HG02970 (cell line): ENCODE results near the gene TMEM9.

Experiments used
- ATAC-seq: cut with Tn5 transposase; IDR thresholded peaks from one replicate; pipeline ENCODE4 v1.9.1; 2021; ENCODE audit warnings: mild to moderate bottlenecking, moderate library complexity, moderate number of reproducible peaks; ENCODE audit not compliant: unreplicated experiment, low FRiP score

Gene TMEM9

DNA sequence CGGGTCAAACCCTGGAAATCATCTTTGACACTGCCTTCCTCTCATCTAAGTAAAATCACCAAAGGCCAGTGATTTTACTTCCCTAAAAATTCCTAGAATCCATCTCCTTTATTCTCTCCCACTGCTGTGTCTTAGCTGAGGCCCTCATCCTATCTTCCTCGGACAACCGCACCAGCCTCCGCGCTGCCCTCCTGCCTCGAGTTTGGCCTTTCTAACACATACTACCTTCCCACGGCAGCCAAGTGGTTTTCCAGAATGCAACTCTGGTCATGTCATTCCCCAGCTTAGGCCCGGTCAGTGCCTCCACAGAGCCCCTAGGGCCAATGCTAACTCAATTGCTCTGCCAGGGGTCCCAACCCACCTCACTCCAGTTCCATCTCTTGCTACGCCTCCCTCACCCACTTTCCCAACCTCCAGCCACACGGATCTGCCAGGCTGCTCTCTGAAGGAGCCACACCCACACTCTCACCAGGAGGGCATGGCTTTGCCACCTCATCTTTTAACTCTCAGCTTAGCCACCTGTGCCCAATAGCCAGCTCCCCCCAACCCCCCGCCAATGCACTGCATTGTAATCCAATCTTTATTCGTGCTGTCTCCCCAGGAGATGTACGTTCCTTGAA, 6.8 kb downstream of the TMEM9 start:
- ATAC-seq = no peak

DNA sequence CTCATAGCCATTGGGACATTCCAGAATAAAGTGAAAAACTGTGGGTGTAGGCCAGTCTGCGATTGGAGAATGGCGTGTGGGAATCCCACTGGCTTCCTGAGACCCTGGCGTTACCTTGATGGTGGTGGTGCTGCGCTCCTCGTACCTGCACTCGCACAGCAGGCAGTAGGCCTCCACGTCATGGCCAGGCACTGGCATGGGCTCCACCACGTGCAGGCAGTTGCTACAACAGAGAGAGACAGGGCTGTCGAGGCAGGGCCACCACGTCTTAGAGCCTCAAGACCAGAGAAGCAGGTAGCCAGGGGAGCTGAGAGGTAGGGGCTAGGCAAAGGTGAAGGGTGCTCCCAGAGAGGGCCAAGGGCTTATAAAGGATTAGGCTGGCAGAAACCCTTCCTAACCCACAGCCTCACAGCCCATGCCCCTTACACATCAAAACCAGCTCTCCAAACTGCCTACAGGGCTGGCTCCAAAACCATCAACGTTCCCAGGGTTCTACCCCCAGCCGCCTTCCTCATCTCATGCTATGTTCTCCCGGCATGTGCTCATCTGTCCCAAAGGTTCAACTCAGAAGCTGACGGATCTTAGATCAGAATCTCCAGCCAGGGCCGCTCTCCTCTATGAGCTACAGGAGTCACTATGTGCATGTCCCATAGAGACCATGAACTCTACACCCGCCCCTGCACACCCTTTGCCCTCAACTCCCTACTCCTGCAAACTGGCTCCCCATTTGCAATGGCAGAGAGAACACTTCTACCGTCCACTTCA, 7.5 kb downstream of the TMEM9 start:
- no peak for ATAC-seq

DNA sequence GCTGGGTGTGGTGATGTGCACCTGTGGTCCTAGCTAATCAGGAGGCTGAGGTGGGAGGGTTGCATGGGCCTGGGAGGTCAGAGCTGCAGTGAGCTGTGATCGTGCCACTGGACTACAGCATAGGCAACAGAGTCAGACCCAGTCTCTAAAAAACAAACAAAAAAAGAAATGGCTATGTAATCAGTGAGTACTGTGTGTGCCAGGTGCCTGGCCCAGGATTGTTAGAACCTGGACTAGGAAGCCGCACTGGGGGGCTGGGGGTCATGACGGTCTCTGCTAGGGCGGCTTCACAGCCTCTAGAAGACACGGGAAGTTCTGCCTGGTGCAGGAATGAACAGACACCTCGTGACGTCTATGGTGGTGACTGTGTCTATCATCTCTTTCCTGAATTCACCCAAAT, 8.5 kb downstream of the TMEM9 start:
- no peak for ATAC-seq

DNA sequence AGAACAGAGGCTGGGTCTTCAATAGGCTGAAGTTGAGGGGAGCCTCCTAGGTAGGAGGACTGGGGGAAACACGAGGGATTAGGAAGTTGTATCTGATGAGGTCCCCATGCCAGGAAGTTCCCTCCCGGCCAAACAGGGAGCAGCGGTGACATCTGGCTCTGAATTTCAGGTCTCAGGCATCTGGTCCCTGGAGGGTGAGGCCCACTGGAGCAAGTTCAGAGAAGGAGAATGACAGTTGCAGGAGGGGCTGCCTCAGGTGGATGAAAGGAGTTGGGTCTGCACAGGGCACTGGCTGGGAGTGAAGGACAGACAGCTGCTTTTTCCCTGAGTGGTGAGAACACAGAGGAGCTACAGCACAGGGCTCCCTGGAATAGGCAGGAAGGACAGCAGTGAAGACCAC, 9.1 kb downstream of the TMEM9 start:
- ATAC-seq = no peak

DNA sequence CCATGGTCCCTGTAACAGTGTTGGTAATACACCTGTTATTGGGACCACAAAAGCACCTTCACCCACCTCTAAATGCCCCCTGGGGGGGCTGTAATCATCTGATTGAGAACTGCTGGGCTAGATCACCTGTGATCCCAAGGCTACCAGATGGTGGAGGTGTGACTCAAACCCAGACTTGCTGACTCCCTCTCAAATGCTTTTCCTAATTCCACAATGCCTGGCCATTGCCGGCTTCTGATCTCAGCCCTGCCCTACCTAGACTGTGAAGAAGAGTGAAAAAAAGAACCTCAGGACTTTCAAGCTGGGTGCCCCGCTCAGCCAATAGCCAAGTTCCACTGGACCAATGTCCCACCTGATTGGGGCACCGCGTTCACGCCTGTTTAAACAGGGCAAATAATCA, 9.6 kb downstream of the TMEM9 start:
- no peak for ATAC-seq

DNA sequence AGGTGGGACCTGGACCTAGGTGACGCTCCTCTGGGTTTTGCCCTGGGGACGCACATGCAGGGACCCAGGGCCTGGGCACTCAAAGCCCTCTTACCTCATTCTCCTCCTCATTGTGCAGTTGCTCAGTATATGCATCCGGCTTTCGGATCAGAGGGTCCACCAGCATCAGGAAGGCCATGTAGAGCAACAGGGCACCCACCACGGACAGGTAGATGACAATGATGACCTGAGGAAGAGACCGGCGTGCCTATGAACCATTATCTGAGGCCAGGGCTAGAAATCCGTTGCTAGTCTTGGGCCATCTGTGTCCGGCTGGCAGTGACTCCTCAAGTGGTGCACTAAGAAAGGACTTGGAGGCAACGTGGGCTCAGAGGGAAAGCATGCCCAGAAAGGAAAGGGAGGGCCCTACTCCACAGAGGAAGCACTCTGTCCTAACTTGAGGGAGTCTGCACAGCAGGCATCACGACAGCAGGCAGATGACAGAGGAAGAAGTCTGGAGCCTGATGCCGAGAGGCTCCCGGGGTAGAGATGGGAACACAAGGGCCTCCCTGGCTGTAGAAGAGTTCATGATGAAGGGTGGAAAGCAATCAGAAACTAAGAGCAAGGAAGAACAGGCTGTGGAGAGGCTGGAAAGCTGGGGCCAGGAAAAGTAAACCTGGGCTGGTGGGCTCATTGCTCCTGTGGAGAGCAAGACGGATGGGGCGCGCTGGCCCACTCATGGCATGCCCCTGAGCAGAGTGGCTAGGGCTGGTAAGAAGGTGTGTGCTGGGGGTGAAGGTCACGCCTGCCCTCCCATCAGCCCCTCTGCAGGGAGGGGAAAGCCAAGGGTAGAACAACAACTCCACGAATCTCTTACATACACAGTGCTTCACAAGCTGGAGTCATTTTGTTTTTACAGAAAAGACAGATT, 10.3 kb downstream of the TMEM9 start:
- ATAC-seq = no peak

DNA sequence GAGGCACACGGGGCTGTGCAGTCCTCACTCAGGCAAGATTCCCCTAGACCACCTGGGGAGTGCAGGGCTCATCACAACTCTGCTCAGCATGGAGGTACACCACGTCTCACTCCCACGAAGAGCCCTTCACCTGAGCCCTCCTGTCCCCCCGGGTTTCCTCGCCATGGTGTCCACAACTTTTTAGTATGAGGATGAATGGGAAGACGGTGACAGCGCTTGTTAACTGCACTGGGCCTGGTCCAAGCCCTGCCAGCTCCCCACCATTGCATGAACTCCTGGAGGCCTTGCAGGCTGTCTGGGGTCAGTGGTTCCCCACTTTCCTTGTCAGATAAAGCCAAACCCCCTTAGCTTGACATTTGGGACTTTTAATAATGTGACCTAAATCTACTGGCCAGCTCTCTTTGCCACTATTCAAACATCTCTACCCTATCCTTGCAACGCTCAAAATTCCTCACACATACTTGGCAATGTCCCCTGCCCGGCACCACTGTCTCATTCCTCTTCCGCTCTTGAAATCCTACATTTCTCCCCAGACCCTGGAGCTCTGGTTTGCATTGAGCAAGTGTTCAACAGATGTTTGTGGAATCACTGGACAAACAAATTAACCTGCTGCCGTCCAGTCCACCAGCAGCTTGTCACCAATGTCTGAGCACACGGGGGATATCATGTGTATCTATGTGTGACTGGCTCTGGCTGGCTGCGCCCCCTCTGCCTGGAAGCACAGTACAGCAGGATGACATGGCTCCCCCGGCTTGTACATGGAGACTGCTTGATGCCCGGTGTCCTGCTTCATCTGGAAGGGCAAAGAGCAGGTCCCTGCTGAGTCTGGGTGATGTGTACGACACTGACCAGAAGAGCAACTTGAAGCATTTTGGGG, 11.2 kb downstream of the TMEM9 start:
- no peak for ATAC-seq

DNA sequence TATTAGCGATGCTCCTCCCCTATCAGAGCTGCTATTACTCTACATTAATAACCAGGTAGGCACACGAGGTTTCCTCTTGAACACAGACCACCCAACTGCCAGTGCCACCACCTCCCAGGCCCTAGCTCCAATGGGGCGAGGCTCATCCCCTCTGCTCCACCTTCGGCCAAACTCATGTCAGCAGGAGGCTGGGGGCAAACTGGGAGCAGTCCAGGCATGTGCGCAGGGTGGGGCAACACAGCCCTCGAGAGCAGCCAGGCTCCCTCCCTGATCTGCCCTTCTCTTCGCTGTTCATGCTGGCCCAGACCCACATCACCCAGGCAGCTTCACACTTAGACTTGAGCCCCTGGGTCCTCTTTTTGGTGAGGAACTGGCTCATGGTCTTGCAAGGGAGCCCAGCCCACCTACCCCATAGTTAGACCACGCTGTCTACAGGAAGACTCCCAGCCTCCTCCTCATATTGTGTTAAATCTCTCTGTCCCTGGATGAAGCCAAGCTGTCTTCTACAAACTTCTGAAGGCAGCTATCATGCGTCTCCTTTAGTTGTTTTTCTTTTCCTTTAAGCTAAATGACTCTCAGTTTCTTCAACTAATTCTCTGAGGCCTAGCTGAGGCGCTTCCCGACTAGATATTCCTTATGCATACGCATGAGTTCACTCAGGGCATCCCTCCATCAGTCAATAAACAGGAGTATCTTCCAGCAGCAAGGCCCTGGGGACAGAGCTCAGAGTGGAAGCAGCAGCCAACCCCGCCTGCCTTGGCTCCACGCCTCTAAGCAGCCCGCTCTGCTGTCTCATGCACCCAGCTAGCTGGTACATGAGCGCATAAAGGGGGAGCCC, 12.0 kb downstream of the TMEM9 start:
- no peak for ATAC-seq

DNA sequence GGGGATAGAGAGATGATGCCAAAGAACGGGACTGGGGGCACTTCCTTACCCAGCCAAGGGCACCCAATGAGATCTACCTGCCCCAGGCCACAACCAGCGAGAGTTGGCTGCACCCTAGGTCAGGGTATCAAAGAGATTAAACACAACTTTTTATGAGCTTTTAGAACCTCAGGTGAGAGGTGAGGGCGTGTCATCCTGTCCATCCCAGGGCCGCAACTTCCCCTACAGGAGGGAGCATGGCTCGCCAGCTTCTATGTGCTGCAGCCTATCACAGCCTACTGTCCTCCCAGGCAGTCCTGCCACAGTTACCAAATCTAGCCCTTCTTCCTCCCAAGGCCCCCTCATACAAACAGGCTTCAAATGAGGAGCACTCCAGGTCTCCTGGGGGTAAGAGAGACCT, 12.9 kb downstream of the TMEM9 start:
- no peak for ATAC-seq

DNA sequence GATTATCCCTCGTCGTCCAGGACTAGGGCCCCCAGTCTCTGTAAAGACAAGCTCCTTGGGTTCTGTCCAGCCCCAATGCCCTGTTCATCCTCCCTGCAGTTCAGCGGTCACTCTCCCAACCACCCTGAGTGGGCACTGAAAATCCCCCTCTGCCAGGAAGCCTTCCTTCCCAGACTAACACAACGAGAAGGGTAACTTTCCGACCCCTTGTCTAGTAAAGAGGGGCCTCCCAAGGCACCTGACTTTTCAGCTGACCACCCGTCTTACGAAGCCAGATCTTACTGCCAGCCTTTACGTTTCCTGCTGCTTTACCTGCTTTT, 13.4 kb downstream of the TMEM9 start:
- ATAC-seq = no peak

DNA sequence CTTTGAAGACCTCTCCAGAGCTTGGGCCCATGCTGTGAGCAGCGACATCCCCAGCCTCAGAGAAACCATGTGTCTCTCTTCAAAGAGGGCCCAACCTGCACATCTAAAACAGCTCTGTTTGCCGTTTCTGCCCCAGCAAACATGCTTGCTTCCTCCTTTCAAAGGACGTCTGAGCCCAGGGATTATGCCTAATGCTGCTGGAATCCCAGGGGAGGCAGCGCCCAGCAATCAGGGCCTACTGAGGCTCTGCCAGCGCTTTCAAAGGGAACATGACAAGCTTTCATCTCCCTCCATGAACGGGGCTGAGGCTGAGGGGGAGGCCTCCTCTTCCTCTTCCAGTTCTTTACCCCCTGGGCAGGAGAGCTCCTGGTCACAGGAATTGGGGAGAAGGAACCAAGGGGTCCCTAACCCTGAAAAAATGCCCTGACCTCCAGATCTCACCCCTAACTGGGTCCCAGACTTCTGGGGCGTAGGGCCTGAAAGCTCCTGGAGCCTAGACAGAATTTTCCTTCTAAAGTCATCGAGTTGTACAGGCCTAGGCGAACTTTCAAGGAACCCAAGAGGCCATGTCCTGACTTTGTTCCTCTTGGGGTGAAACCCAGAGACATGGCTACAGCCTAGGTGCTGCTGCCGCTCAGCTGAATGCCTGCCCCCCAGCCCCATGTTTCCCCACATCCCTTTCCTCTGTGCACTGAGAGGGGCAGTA, 13.9 kb downstream of the TMEM9 start:
- no peak for ATAC-seq

DNA sequence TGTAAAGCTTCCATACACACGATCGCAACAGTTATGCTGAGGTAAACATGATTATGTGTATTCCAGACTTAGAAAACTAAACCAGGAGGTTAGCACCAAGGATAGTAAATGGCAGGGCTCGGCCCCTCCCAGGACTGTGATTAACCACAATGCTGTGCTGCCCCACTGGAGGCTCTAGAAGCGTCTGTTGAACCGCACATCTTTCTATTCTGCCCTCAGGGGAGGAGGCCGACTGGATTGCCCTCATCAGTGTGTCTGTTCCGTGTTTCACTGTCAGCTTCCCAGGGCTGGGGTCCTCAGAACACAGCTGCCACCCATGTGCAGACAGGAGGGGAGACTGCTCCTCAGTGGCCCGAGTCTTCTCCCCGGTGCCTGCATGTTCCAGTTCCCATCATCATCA, 14.5 kb downstream of the TMEM9 start:
- ATAC-seq = no peak

DNA sequence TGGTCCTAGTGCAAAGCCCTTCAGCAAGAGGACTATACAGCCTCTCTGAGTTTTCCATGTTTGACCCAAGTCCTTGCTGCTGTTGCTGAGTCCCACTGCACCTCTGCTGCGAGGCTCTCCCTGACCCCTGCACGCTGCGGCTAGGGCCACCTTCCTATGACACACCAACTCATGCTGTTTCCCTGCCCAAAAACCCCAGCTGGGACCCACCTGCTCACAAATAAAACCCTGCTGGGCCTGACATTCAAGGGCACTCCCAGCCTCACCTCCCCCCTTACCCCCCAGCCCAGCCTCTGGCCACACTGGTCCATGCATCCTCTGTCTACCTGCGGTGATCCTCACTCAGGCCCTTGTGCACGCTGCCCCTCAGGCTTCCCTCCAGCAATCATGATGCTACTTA, 15.0 kb downstream of the TMEM9 start:
- no peak for ATAC-seq

DNA sequence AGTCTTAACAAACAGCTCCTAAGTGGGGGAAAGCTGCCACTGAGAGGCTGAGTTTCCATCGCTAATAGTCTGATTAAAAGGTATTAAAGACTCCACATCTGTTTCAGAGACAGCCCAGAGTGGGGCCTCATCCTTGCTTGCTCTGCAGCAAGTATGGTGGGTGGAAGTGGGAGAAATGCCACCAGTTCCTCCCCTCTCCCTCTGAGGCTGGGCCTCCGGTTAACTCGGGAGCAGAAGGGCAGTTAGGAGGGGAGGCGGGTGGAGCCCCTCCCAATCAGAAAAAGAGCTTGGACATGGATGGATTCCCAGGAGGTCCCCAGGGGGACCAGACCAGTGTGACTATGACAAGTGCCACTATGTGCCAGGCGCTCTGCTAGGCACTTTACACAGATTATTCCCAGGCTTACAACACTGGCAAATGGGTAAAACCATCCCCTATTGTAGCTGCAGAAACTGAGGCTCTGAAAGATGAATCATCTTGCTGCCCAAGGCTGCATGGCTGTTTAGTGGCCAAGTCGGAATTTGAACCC, 15.9 kb downstream of the TMEM9 start:
- ATAC-seq = no peak

DNA sequence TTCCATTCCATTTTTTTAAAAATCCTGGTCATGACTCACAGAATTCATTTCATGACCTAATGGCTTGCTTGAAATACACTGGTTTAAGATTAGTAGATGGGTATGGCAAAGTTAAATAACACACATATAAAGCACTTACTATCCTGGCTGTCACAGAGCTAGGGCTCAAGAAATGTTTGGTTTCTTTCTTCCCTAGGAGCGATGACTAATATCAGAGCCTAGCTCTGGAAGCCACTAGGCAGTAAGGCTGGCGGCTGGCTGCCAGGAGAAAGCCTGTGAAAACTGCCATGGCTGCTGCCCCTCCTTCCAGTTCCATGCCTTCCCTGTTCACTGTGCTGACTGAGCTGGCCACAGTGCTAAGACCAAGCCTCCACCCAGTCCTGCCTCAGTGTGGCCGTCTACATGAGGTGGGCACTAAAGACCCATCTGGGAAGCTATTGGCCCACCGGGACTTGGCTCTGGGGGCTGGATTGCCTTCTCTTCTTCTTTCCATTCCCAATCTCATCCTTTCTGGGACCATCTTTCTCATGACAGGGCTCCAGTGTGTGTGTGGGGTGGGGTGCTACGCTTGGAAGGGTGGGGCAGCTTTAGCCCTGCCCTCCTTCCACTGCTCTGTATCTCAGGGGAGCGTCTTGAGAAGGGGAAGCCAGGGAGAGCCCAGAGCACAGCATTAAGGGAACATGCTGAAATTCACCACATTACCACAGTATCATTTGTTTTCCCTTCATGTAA, 16.5 kb downstream of the TMEM9 start:
- ATAC-seq = no peak

DNA sequence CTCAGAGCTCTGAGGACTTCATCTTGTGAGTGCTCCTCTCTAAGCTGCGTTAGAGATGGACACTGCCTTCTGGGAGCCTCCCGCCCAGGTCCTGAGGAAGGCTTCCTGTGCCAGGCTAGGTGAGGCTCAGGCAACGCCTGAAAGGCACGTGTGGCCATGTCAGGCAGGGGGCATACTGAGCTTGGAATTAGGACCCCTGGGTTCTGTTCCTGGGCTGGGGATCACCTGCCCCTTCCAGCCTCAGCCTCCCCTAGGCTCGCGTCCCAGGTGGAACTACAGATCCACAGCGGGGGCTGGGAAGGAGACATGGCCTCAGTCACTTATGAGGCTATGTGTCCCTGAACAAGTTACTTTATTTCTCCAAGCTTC, 17.3 kb downstream of the TMEM9 start:
- no peak for ATAC-seq

DNA sequence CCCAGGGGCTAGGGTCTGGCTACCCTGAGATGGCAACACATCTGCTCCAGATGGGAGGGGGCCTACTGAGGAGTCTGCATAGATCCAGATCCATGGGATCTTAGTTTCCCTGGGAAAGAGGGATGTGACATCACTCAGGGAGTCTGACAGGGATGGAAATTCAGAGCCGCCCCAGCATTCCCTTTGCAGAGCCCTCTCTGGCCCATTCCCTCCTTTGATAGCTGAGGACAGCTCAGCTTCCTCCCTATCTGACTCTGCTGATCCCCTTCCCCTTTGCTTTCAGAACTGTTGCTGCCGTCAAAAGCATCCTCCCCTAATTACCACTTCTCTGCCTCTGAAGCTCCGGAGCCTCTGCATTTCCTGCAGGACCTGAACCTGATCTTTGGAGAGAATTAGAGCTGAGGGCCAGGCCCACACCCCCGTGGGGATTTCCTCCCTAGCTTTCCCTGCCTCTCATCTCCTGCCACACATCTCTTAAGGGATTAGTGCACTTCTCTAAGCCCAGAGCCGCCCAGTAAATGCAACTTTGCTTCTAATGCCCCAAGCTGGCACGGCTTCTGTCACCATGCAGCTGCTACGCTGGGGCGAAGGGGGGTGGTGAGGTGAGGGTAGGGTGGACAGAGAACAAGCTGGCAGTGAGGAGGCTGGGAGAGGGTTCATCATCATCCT, 17.8 kb downstream of the TMEM9 start:
- ATAC-seq = no peak

DNA sequence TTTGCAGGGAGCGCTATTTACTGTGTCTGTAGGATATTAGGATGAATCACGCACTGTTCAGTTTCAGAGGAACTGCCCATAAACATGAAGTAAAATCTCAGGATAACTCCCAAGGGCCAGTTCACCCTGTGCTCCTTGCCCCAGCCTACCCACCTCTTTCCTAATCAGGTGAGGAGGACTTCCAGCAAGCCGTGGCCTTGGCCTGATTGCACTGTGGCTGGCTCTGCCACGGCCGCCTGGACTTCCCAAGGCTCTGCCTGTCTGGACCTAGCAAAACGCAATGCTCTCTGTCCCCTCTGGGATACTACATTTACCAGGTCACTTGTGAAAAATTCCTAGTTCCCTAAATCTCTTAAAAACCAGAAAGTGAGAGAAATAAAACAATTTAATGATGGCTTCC, 19.9 kb downstream of the TMEM9 start:
- no peak for ATAC-seq
